SK-N-SH (cell line): ENCODE results near the gene F2. TPM values are rescaled to one million over a fixed set of nuclear protein-coding genes. Genes with fewer than 3 reads are reported as not detected.

Experiments used
- CTCF ChIA-PET: fragments of 300-600, 350-600 bp; formaldehyde crosslinking; extraction: SDS; loops from one replicate; lab custom pipeline; 2021; lab: Yijun Ruan, JAX
- POLR2A ChIA-PET: fragments of 350-600 bp; sonication (Branson Sonifier 250); formaldehyde crosslinking; extraction: SDS; loops from one replicate; lab custom pipeline; 2020; ENCODE audit warnings: antibody characterized with exemption, inconsistent platforms; lab: Yijun Ruan, JAX
- DNase-seq: peaks from one replicate; pipeline ENCODE4 v3.0.0; 2012
- H2AFZ ChIP-seq: fragments of 200-600 bp; sonication (generic); 2 replicates; pipeline ENCODE4 v1.8.1; 2016; ENCODE audit warnings: antibody characterized with exemption, mild to moderate bottlenecking, low read depth
- H3F3A ChIP-seq: fragments of 200-600 bp; sonication (generic); replicated peaks from 2 replicates; pipeline ENCODE3; 2016; ENCODE audit warnings: antibody characterized with exemption, mild to moderate bottlenecking; ENCODE audit not compliant: insufficient read depth
- H3K27ac ChIP-seq, 2 experiments: fragments of 200-500 bp in 1 of 2; fragments of 200-600 bp in 1 of 2; sonication (Bioruptor generic) in 1 of 2; sonication (generic), shearing (Covaris generic) in 1 of 2; 2 replicates each; pipeline versions ENCODE4 v1.5.1 to v1.6.1; 2014 to 2016; ENCODE audit warnings: low read depth in 2 of 2, inconsistent platforms in 1 of 2, low read length in 1 of 2, mild to moderate bottlenecking in 1 of 2, mixed read lengths in 1 of 2
- H3K27me3 ChIP-seq: fragments of 200-600 bp; sonication (generic), shearing (Covaris generic); 2 replicates; pipeline ENCODE4 v1.6.1; 2016; ENCODE audit warnings: mixed run types; ENCODE audit not compliant: insufficient read depth
- H3K36me3 ChIP-seq, 2 experiments: fragments of 200-500 bp in 1 of 2; fragments of 200-600 bp in 1 of 2; sonication (Bioruptor generic) in 1 of 2; sonication (generic) in 1 of 2; replicated peaks in 1 of 2; 2 replicates each; pipeline versions ENCODE3 to v1.5.1; 2014 to 2016; ENCODE audit warnings: low read length in 1 of 2, mild to moderate bottlenecking in 1 of 2; ENCODE audit not compliant: insufficient read depth in 2 of 2, control insufficient read depth in 1 of 2
- H3K4me1 ChIP-seq, 2 experiments: fragments of 200-500 bp in 1 of 2; fragments of 200-600 bp in 1 of 2; sonication (Bioruptor generic) in 1 of 2; sonication (generic), shearing (Covaris generic) in 1 of 2; 2 replicates each; pipeline versions ENCODE4 v1.5.1 to v1.6.1; 2014 to 2016; ENCODE audit warnings: low read depth in 1 of 2, low read length in 1 of 2, mixed run types in 1 of 2; ENCODE audit not compliant: insufficient read depth in 2 of 2, control insufficient read depth in 1 of 2
- H3K4me2 ChIP-seq: fragments of 200-600 bp; sonication (generic), shearing (Covaris generic); 2 replicates; pipeline ENCODE4 v1.6.1; 2017; ENCODE audit warnings: mixed run types
- H3K4me3 ChIP-seq, 2 experiments: fragments of 200-500 bp in 1 of 2; fragments of 200-600 bp in 1 of 2; sonication (Bioruptor generic) in 1 of 2; sonication (generic), shearing (Covaris generic) in 1 of 2; 2 replicates each; pipeline versions ENCODE4 v1.5.1 to v1.8.1; 2014 to 2016; ENCODE audit warnings: low read depth in 2 of 2, inconsistent platforms in 1 of 2, low read length in 1 of 2, mild to moderate bottlenecking in 1 of 2, mixed read lengths in 1 of 2, moderate library complexity in 1 of 2
- H3K79me2 ChIP-seq: fragments of 200-600 bp; sonication (generic); 2 replicates; pipeline ENCODE4 v1.8.1; 2017; ENCODE audit warnings: mild to moderate bottlenecking; ENCODE audit not compliant: insufficient read depth
- H3K9ac ChIP-seq: fragments of 200-600 bp; sonication (generic); 2 replicates; pipeline ENCODE4 v1.6.1; 2017; ENCODE audit warnings: mixed run types
- H3K9me2 ChIP-seq: fragments of 200-600 bp; sonication (generic); 2 replicates; pipeline ENCODE4 v1.6.1; 2017; ENCODE audit warnings: mixed run types
- H3K9me3 ChIP-seq: fragments of 200-600 bp; sonication (generic); 2 replicates; pipeline ENCODE4 v1.6.1; 2017; ENCODE audit warnings: mixed run types, mild to moderate bottlenecking, moderate library complexity
- H4K20me1 ChIP-seq: fragments of 200-600 bp; sonication (generic); 2 replicates; pipeline ENCODE4 v1.6.1; 2017; ENCODE audit warnings: mild to moderate bottlenecking, mixed run types; ENCODE audit not compliant: insufficient read depth
- CHD2 ChIP-seq: fragments of 150-350 bp; IDR thresholded peaks from 2 replicates; pipeline ENCODE4 v1.6.1; 2018; ENCODE audit warnings: low read length; ENCODE audit not compliant: partially characterized antibody
- GATA2 ChIP-seq: sonication (generic); formaldehyde crosslinking; IDR thresholded peaks from 2 replicates; pipeline ENCODE4 v1.5.0; 2020; ENCODE audit warnings: mild to moderate bottlenecking, missing genetic modification reagents
- IRF3 ChIP-seq: fragments of 150-350 bp; IDR thresholded peaks from 2 replicates; pipeline ENCODE4 v1.6.1; 2016; ENCODE audit warnings: mild to moderate bottlenecking, low read depth, low read length
- MAX ChIP-seq: IDR thresholded peaks from 2 replicates; pipeline ENCODE4 v1.4.0; 2012; ENCODE audit warnings: low read depth
- MEF2A ChIP-seq: IDR thresholded peaks from 2 replicates; pipeline ENCODE4 v1.4.0; 2012; ENCODE audit warnings: low read depth, borderline replicate concordance
- MXI1 ChIP-seq: IDR thresholded peaks from 2 replicates; pipeline ENCODE4 v1.6.1; 2012; ENCODE audit warnings: mild to moderate bottlenecking, low read depth, low read length, improper control_type of control experiment
- RAD21 ChIP-seq: IDR thresholded peaks from 2 replicates; pipeline ENCODE4 v1.6.1; 2012; ENCODE audit warnings: mild to moderate bottlenecking, low read length
- RFX5 ChIP-seq: IDR thresholded peaks from 2 replicates; pipeline ENCODE4 v1.6.1; 2012; ENCODE audit warnings: mild to moderate bottlenecking, improper control_type of control experiment, low read length
- RXRA ChIP-seq: IDR thresholded peaks from 2 replicates; pipeline ENCODE4 v1.4.0; 2012; ENCODE audit warnings: low read depth, mild to moderate bottlenecking, borderline replicate concordance
- TAF1 ChIP-seq: IDR thresholded peaks from 2 replicates; pipeline ENCODE4 v1.6.1; 2012; ENCODE audit warnings: low read depth, mild to moderate bottlenecking, low read length, moderate library complexity, borderline replicate concordance
- TEAD4 ChIP-seq: IDR thresholded peaks from 2 replicates; pipeline ENCODE4 v1.4.0; 2012; ENCODE audit warnings: mild to moderate bottlenecking, borderline replicate concordance; ENCODE audit not compliant: insufficient read depth
- USF1 ChIP-seq: IDR thresholded peaks from 2 replicates; pipeline ENCODE4 v1.4.0; 2012; ENCODE audit warnings: low read depth, borderline replicate concordance
- WGBS: methylation state at CpG from one replicate; pipeline ENCODE4 v1.1.6; 2017; ENCODE audit warnings: low lambda C conversion rate; 5-methylcytosine and 5-hydroxymethylcytosine counted together
- polyA plus RNA-seq, 3 experiments: library from polyadenylated mRNA; depleted of rRNA; stranded (reverse); fragments of >200 nt; gene quantifications; 2 replicates each; pipeline ENCODE4 v1.2.3, GENCODE V29; 2012
- TF ChIP-seq, protein P1 (sequence below): IDR thresholded peaks from 2 replicates; pipeline ENCODE4; 2012

The F2 gene
- polyA plus RNA-seq, 1 of the 3 experiments (the other 2 are of a cell fraction): 0.07 TPM

- Histone ChIP-seq H3K9me3 (no peaks in the 10 kb centered on the region), H3K79me2 (no peaks in the 10 kb centered on the region), H3K9ac (no peak overlapping the region), H3K4me2 (no peak overlapping the region), H3K9me2 (no peaks in the 10 kb centered on the region), H4K20me1 (no peaks in the 10 kb centered on the region), H2AFZ (no peak overlapping the region), H3K27me3 (no peaks in the 10 kb centered on the region), H3K4me3 (no peak overlapping the region), H3K27ac (no peak overlapping the region), H3K4me1 (no peaks in the 10 kb centered on the region), H3F3A (peaks cover 4% of the 10 kb centered on the region), H3K36me3 (peaks cover 54 to 59% of the 10 kb centered on the region in 2 experiments)
- TF ChIP-seq GATA2 (CRISPR knock-in tag): no peak
- WGBS: 86% methylated on average over 10 of the region's 10 CpGs
- CTCF ChIA-PET: interaction anchor here (0.8 kb wide), 1 partner anchor 93 kb away, joined by 3 read pairs; no protein-coding TSS in a partner anchor
- no peak for DNase-seq
- POLR2A ChIA-PET: no interaction called here
These were observed 24.8 kb downstream of the F2 start for GRCh38 chr11:46743693-46744339.

- POLR2A ChIA-PET: no interaction called here
- TF ChIP-seq MEF2A (no peak), RAD21 (no peak)
- TF ChIP-seq, protein P1, sequence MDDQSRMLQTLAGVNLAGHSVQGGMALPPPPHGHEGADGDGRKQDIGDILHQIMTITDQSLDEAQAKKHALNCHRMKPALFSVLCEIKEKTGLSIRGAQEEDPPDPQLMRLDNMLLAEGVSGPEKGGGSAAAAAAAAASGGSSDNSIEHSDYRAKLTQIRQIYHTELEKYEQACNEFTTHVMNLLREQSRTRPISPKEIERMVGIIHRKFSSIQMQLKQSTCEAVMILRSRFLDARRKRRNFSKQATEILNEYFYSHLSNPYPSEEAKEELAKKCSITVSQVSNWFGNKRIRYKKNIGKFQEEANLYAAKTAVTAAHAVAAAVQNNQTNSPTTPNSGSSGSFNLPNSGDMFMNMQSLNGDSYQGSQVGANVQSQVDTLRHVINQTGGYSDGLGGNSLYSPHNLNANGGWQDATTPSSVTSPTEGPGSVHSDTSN: no peak
- no peak overlapping the region for H3K27ac ChIP-seq
- H4K20me1 ChIP-seq: no peaks in the 10 kb centered on the region
- H3K4me1 ChIP-seq: no peaks in the 10 kb centered on the region
- H3K36me3 ChIP-seq: peaks cover 63 to 67% of the 10 kb centered on the region in 2 experiments
- 95% methylated on average over 1 of the region's 1 CpG for WGBS
- H3K4me2 ChIP-seq: no peak overlapping the region
- no peak for DNase-seq
- H3K79me2 ChIP-seq: no peaks in the 10 kb centered on the region
- H2AFZ ChIP-seq: no peak overlapping the region
- no peak overlapping the region for H3K9ac ChIP-seq
- H3K4me3 ChIP-seq: no peak overlapping the region
- CTCF ChIA-PET: no interaction called here
- no peaks in the 10 kb centered on the region for H3K27me3 ChIP-seq
- no peaks in the 10 kb centered on the region for H3K9me3 ChIP-seq
- no peaks in the 10 kb centered on the region for H3K9me2 ChIP-seq
- peaks cover 4% of the 10 kb centered on the region for H3F3A ChIP-seq
These were observed 26.3 kb downstream of the F2 start for GRCh38 chr11:46745328-46745727.

GRCh38 chr11:46745995-46746394 is 27.0 kb downstream of the F2 start:
- ChIA-PET POLR2A (no interaction called here), CTCF (no interaction called here)
- H2AFZ ChIP-seq: no peak overlapping the region
- H3K27ac ChIP-seq: no peak overlapping the region
- H3K4me2 ChIP-seq: no peak overlapping the region
- no peaks in the 10 kb centered on the region for H3K27me3 ChIP-seq
- no peaks in the 10 kb centered on the region for H3K4me1 ChIP-seq
- no peaks in the 10 kb centered on the region for H4K20me1 ChIP-seq
- H3K9me3 ChIP-seq: no peaks in the 10 kb centered on the region
- H3F3A ChIP-seq: no peaks in the 10 kb centered on the region
- H3K9me2 ChIP-seq: no peaks in the 10 kb centered on the region
- no peak for DNase-seq
- H3K4me3 ChIP-seq: no peak overlapping the region
- H3K36me3 ChIP-seq: peaks cover 68% of the 10 kb centered on the region in 2 experiments
- 86% methylated on average over 3 of the region's 3 CpGs for WGBS
- no peaks in the 10 kb centered on the region for H3K79me2 ChIP-seq
- TF ChIP-seq TEAD4 (no peak), MAX (no peak), TAF1 (no peak), USF1 (no peak), MXI1 (no peak), RFX5 (no peak), RAD21 (no peak), CHD2 (no peak), IRF3 (no peak), RXRA (no peak)
- TF ChIP-seq, protein P1: no peak
- H3K9ac ChIP-seq: no peak overlapping the region
